IMR-90 (cell line): ENCODE measurements around the gene ABCC3. TPM values are rescaled to one million over a fixed set of nuclear protein-coding genes. Genes with fewer than 3 reads are reported as not detected.
A peak's percentile ranks its signal among the peaks of the same experiment; 100 is the strongest.

Experiments used
- ATAC-seq: fragments of 200-7000 bp; cut with Tn5 transposase; 2 replicates; pipeline ENCODE4 v1.9.1; 2020; ENCODE audit warnings: low read depth, mild to moderate bottlenecking, moderate library complexity
- BruUV-seq: library from RNA; stranded (reverse); fragments of 400-500 nt; replicated peaks from 2 replicates; lab custom pipeline; 2021; lab: Mats Ljungman, UMichigan
- CTCF ChIA-PET: fragments of 300-600 bp; formaldehyde crosslinking; extraction: SDS; loops from one replicate; lab custom pipeline; 2021; ENCODE audit warnings: antibody characterized with exemption; lab: Yijun Ruan, JAX
- POLR2A ChIA-PET: fragments of 300-600 bp; sonication (Branson Sonifier 250); formaldehyde crosslinking; loops from one replicate; lab custom pipeline; 2022; ENCODE audit warnings: antibody characterized with exemption; ENCODE audit not compliant: unreplicated experiment; lab: Charles Lee
- DNase-seq: peaks from one replicate; pipeline ENCODE4 v3.0.0; 2013
- H2AFZ ChIP-seq: replicated peaks from 2 replicates; pipeline ENCODE3; 2013; ENCODE audit warnings: low read length, mild to moderate bottlenecking; ENCODE audit not compliant: poor library complexity
- H2AK5ac ChIP-seq: 2 replicates; pipeline ENCODE4 v1.6.1; 2013; ENCODE audit warnings: low read depth, low read length, inconsistent platforms
- H2AK9ac ChIP-seq: replicated peaks from 2 replicates; pipeline ENCODE3; 2013; ENCODE audit warnings: mild to moderate bottlenecking, low read depth, low read length, moderate library complexity; ENCODE audit not compliant: poor library complexity
- H2BK120ac ChIP-seq: 2 replicates; pipeline ENCODE4 v1.6.1; 2013; ENCODE audit warnings: low read depth, low read length, inconsistent platforms
- H2BK15ac ChIP-seq: 3 replicates; pipeline ENCODE4 v1.6.1; 2013; ENCODE audit warnings: low read depth, low read length, inconsistent platforms
- H2BK20ac ChIP-seq: 2 replicates; pipeline ENCODE4 v1.6.1; 2013; ENCODE audit warnings: low read depth, mild to moderate bottlenecking, inconsistent platforms, low read length, moderate library complexity
- H2BK5ac ChIP-seq: 2 replicates; pipeline ENCODE4 v1.6.1; 2013; ENCODE audit warnings: mild to moderate bottlenecking, low read depth, low read length, inconsistent platforms; ENCODE audit not compliant: poor library complexity, severe bottlenecking
- H3K14ac ChIP-seq: replicated peaks from 2 replicates; pipeline ENCODE4 v1.6.1; 2013; ENCODE audit warnings: low read depth, low read length, inconsistent platforms
- H3K18ac ChIP-seq: 2 replicates; pipeline ENCODE4 v1.6.1; 2013; ENCODE audit warnings: low read depth, low read length, control low read depth
- H3K23ac ChIP-seq: 2 replicates; pipeline ENCODE4 v1.6.1; 2013; ENCODE audit warnings: low read depth, low read length, inconsistent platforms
- H3K27ac ChIP-seq: 2 replicates; pipeline ENCODE4 v1.5.1; 2013; ENCODE audit warnings: mild to moderate bottlenecking, control low read depth, low read length; ENCODE audit not compliant: insufficient read depth
- H3K27me3 ChIP-seq: 2 replicates; pipeline ENCODE4 v1.6.1; 2013; ENCODE audit warnings: low read length; ENCODE audit not compliant: control insufficient read depth, insufficient read depth
- H3K36me3 ChIP-seq: 2 replicates; pipeline ENCODE4 v1.6.1; 2013; ENCODE audit warnings: low read length, mixed read lengths; ENCODE audit not compliant: control insufficient read depth, insufficient read depth
- H3K4ac ChIP-seq: 2 replicates; pipeline ENCODE4 v1.6.1; 2013; ENCODE audit warnings: low read depth, low read length, inconsistent platforms
- H3K4me1 ChIP-seq: 2 replicates; pipeline ENCODE4 v1.6.1; 2013; ENCODE audit warnings: low read length, mixed read lengths; ENCODE audit not compliant: control insufficient read depth, insufficient read depth
- H3K4me2 ChIP-seq: 2 replicates; pipeline ENCODE4 v1.6.1; 2013; ENCODE audit warnings: low read depth, mild to moderate bottlenecking, control low read depth, low read length, moderate library complexity
- H3K4me3 ChIP-seq: 2 replicates; pipeline ENCODE4 v1.5.1; 2013; ENCODE audit warnings: low read depth, mild to moderate bottlenecking, control low read depth, low read length, moderate library complexity; ENCODE audit not compliant: insufficient read depth
- H3K56ac ChIP-seq: 2 replicates; pipeline ENCODE4 v1.6.1; 2013; ENCODE audit warnings: low read length, inconsistent platforms; ENCODE audit not compliant: insufficient read depth; ENCODE audit errors: extremely low read depth
- H3K79me1 ChIP-seq, 2 experiments: 2 replicates each; pipeline ENCODE4 v1.6.1; 2013; ENCODE audit warnings: low read length in 2 of 2, inconsistent platforms in 1 of 2, low read depth in 1 of 2
- H3K9ac ChIP-seq: 2 replicates; pipeline ENCODE4 v1.6.1; 2013; ENCODE audit warnings: low read depth, low read length, control low read depth
- H3K9me1 ChIP-seq: 2 replicates; pipeline ENCODE4 v1.6.1; 2013; ENCODE audit warnings: low read length, inconsistent platforms; ENCODE audit not compliant: insufficient read depth
- H3K9me3 ChIP-seq: 2 replicates; pipeline ENCODE4 v1.6.1; 2013; ENCODE audit warnings: low read length; ENCODE audit not compliant: control insufficient read depth, insufficient read depth
- H4K20me1 ChIP-seq: 2 replicates; pipeline ENCODE4 v1.6.1; 2013; ENCODE audit warnings: low read length, inconsistent platforms; ENCODE audit not compliant: insufficient read depth
- H4K5ac ChIP-seq: 2 replicates; pipeline ENCODE4 v1.6.1; 2013; ENCODE audit warnings: mild to moderate bottlenecking, low read depth, low read length, control low read depth
- H4K8ac ChIP-seq, 2 experiments: 2 replicates each; pipeline ENCODE4 v1.6.1; 2013; ENCODE audit warnings: low read depth in 2 of 2, low read length in 2 of 2, control low read depth in 1 of 2, inconsistent platforms in 1 of 2
- H4K91ac ChIP-seq: 2 replicates; pipeline ENCODE4 v1.6.1; 2013; ENCODE audit warnings: low read depth, low read length, inconsistent platforms; ENCODE audit not compliant: insufficient read depth
- BHLHE40 ChIP-seq: fragments of 150-350 bp; IDR thresholded peaks from 2 replicates; pipeline ENCODE4 v1.6.1; 2016; ENCODE audit warnings: mild to moderate bottlenecking, low read depth, low read length
- CEBPB ChIP-seq: IDR thresholded peaks from 2 replicates; pipeline ENCODE4 v1.6.1; 2012; ENCODE audit warnings: low read depth, low read length, improper control_type of control experiment
- CHD1 ChIP-seq: IDR thresholded peaks from 2 replicates; pipeline ENCODE4 v1.6.1; 2012; ENCODE audit warnings: low read depth, low read length, improper control_type of control experiment
- FOS ChIP-seq: fragments of 150-350 bp; IDR thresholded peaks from 2 replicates; pipeline ENCODE4 v1.6.1; 2016; ENCODE audit warnings: low read depth, low read length
- MAFK ChIP-seq: IDR thresholded peaks from 2 replicates; pipeline ENCODE4 v1.6.1; 2012; ENCODE audit warnings: low read depth, low read length, improper control_type of control experiment
- MAZ ChIP-seq: IDR thresholded peaks from 2 replicates; pipeline ENCODE4 v1.6.1; 2012; ENCODE audit warnings: low read depth, mild to moderate bottlenecking, low read length, improper control_type of control experiment, moderate library complexity, borderline replicate concordance
- MXI1 ChIP-seq: IDR thresholded peaks from 2 replicates; pipeline ENCODE4 v1.6.1; 2012; ENCODE audit warnings: low read depth, mild to moderate bottlenecking, low read length, moderate library complexity, borderline replicate concordance
- NFE2L2 ChIP-seq: fragments of 150-350 bp; IDR thresholded peaks from 2 replicates; pipeline ENCODE4 v1.6.1; 2016; ENCODE audit warnings: low read depth, mild to moderate bottlenecking, low read length
- POLR2A ChIP-seq: IDR thresholded peaks from 2 replicates; pipeline ENCODE4 v1.6.1; 2012; ENCODE audit warnings: mild to moderate bottlenecking, low read depth, low read length
- RAD21 ChIP-seq: IDR thresholded peaks from 2 replicates; pipeline ENCODE4 v1.6.1; 2012; ENCODE audit warnings: low read length, improper control_type of control experiment
- RCOR1 ChIP-seq: IDR thresholded peaks from 2 replicates; pipeline ENCODE4 v1.6.1; 2012; ENCODE audit warnings: mild to moderate bottlenecking, low read length, improper control_type of control experiment; ENCODE audit not compliant: insufficient replicate concordance
- RFX5 ChIP-seq: IDR thresholded peaks from 2 replicates; pipeline ENCODE4 v1.8.0; 2012; ENCODE audit warnings: low read depth, mild to moderate bottlenecking, low read length, moderate library complexity
- SMC3 ChIP-seq: fragments of 150-350 bp; IDR thresholded peaks from 2 replicates; pipeline ENCODE4 v1.6.1; 2016; ENCODE audit warnings: low read depth, mild to moderate bottlenecking, antibody characterized with exemption, low read length, moderate library complexity
- USF2 ChIP-seq: fragments of 150-350 bp; IDR thresholded peaks from 2 replicates; pipeline ENCODE4 v1.6.1; 2017; ENCODE audit warnings: mild to moderate bottlenecking, antibody characterized with exemption, low read length, low read depth
- WGBS, 2 experiments: methylation state at CpG; one replicate each; pipeline versions ENCODE4 v1.1.5 to v1.1.7; 2013; ENCODE audit warnings: missing lambda C conversion rate in 2 of 2; ENCODE audit not compliant: insufficient read length in 1 of 2; ENCODE audit errors: extremely low coverage in 2 of 2; 5-methylcytosine and 5-hydroxymethylcytosine counted together
- dilution Hi-C: fragments of 300-500 bp; cut with HindIII; formaldehyde crosslinking; loops from one replicate; pipeline ENCODE4 v1.14.3; 2018; ENCODE audit warnings: low sequenced_read_pairs; ENCODE audit not compliant: unreplicated experiment
- in situ Hi-C: fragments of 300-500 bp; cut with MboI; formaldehyde crosslinking; loops from 3 replicates; pipeline ENCODE4 v1.14.3; 2019; ENCODE audit warnings: low sequenced_read_pairs, inconsistent platforms, mixed read lengths
- intact Hi-C: fragments of 100-400 bp; cut with micrococcal nuclease; formaldehyde crosslinking; loops from 2 replicates; pipeline ENCODE4 v1.10.0; 2022
- polyA plus RNA-seq, 3 experiments: library from polyadenylated mRNA; depleted of rRNA; stranded (reverse); fragments of >200 nt; gene quantifications; 2 replicates each; pipeline ENCODE4 v1.2.3, GENCODE V29; 2012; ENCODE audit warnings: low replicate concordance in 1 of 3
- total RNA-seq: library from RNA; depleted of rRNA; stranded (reverse); fragments of >200 nt; gene quantifications from 2 replicates; pipeline ENCODE4 v1.2.3, GENCODE V29; 2012
- TF ChIP-seq, protein P1 (sequence below): conservative IDR thresholded peaks from 2 replicates; pipeline ENCODE4 v1.5.1; 2012; ENCODE audit warnings: mild to moderate bottlenecking, low read depth, low read length, improper control_type of control experiment
- TF ChIP-seq, protein P2 (sequence below): fragments of 150-350 bp; IDR thresholded peaks from 2 replicates; pipeline ENCODE4 v1.6.1; 2016; ENCODE audit warnings: low read depth, mild to moderate bottlenecking, low read length, moderate library complexity, borderline replicate concordance

ABCC3 gene
- total and polyA plus RNA-seq, 2 of the 4 experiments (the other 2 are of a cell fraction): 3.2 to 6.6 TPM

DNA sequence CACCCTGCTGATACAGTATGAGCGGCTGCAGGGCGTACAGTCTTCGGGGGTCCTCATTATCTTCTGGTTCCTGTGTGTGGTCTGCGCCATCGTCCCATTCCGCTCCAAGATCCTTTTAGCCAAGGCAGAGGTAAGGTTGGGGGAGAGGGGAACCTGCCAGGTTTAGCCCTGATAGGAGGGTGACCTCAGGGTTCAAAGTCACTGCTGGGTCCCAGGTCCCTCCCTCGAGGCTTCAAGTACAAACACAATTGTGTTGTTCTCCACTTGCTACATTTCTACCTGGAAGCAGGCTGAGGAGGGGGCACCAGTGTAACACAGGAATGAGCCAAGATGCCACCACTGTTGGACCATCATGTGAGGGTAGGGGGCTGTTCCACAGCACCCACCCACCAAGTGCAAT is 22.4 kb downstream of the ABCC3 start:
- Histone ChIP-seq H2AK5ac (peak overlapping the region; percentile 57; the same call in 1 of the 2 replicates), H3K27ac (no peak overlapping the region), H4K8ac (no peak overlapping the region), H3K4me1 (peaks cover 29% of the 10 kb centered on the region), H2BK5ac (no peak overlapping the region), H4K20me1 (no peaks in the 10 kb centered on the region), H3K79me1 (peaks cover 0 to 15% of the 10 kb centered on the region in 2 experiments; a peak in 2 of 4 replicates), H3K9ac (no peak overlapping the region), H4K5ac (no peak overlapping the region), H2BK120ac (no peak overlapping the region), H3K56ac (no peak overlapping the region), H2AFZ (no peak overlapping the region), H3K14ac (no peak overlapping the region), H2AK9ac (no peak overlapping the region), H3K23ac (no peak overlapping the region), H3K4ac (no peak overlapping the region), H3K36me3 (peaks cover 2% of the 10 kb centered on the region; the same call in 1 of the 2 replicates), H2BK20ac (no peak overlapping the region; the same call in 1 of the 2 replicates), H3K27me3 (no peaks in the 10 kb centered on the region), H2BK15ac (no peak overlapping the region), H3K9me3 (peaks cover 2% of the 10 kb centered on the region; the same call in 1 of the 2 replicates), H3K18ac (no peak overlapping the region), H3K4me2 (no peak overlapping the region), H3K9me1 (peaks cover 30% of the 10 kb centered on the region), H3K4me3 (no peak overlapping the region), H4K91ac (no peak overlapping the region)
- intact Hi-C loops (no loop called here), dilution Hi-C loops (no loop called here), in situ Hi-C loops (no loop called here)
- ChIA-PET CTCF (no interaction called here), POLR2A (no interaction called here)
- ATAC-seq: no peak
- BruUV-seq: no TSS peak
- no peak for DNase-seq
- WGBS, 2 experiments: 80% methylated on average over 2 of the region's 7 CpGs; no CpG with 5 or more reads in 1 of the 2 experiments
- TF ChIP-seq CEBPB: no peak
- no peak for TF ChIP-seq SMC3
- no peak for TF ChIP-seq NFE2L2
- TF ChIP-seq BHLHE40: no peak
- TF ChIP-seq MAZ: no peak
- no peak for TF ChIP-seq USF2
- no peak for TF ChIP-seq MAFK
- TF ChIP-seq, protein P1, sequence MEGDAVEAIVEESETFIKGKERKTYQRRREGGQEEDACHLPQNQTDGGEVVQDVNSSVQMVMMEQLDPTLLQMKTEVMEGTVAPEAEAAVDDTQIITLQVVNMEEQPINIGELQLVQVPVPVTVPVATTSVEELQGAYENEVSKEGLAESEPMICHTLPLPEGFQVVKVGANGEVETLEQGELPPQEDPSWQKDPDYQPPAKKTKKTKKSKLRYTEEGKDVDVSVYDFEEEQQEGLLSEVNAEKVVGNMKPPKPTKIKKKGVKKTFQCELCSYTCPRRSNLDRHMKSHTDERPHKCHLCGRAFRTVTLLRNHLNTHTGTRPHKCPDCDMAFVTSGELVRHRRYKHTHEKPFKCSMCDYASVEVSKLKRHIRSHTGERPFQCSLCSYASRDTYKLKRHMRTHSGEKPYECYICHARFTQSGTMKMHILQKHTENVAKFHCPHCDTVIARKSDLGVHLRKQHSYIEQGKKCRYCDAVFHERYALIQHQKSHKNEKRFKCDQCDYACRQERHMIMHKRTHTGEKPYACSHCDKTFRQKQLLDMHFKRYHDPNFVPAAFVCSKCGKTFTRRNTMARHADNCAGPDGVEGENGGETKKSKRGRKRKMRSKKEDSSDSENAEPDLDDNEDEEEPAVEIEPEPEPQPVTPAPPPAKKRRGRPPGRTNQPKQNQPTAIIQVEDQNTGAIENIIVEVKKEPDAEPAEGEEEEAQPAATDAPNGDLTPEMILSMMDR: no peak
- no peak for TF ChIP-seq FOS
- no peak for TF ChIP-seq RFX5
- TF ChIP-seq POLR2A: no peak
- no peak for TF ChIP-seq MXI1
- no peak for TF ChIP-seq RCOR1
- TF ChIP-seq RAD21: no peak
- TF ChIP-seq, protein P2, sequence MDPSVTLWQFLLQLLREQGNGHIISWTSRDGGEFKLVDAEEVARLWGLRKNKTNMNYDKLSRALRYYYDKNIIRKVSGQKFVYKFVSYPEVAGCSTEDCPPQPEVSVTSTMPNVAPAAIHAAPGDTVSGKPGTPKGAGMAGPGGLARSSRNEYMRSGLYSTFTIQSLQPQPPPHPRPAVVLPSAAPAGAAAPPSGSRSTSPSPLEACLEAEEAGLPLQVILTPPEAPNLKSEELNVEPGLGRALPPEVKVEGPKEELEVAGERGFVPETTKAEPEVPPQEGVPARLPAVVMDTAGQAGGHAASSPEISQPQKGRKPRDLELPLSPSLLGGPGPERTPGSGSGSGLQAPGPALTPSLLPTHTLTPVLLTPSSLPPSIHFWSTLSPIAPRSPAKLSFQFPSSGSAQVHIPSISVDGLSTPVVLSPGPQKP: no peak
- TF ChIP-seq CHD1: no peak
